Hippocampal formation (tissue), 2 donors: ENCODE measurements around the gene FNBP1.
A peak's percentile ranks its signal among the peaks of the same experiment; 100 is the strongest.
"Not testable (repeated sequence)": the region's sequence is repeated elsewhere in the genome, so short reads cannot be mapped to it uniquely, and the experiment has no call there.

Experiments used
- DNase-seq, 2 donors: peaks; one replicate each; lab custom pipeline; 2025; lab: John Stamatoyannopoulos, UW

The FNBP1 gene

DNA sequence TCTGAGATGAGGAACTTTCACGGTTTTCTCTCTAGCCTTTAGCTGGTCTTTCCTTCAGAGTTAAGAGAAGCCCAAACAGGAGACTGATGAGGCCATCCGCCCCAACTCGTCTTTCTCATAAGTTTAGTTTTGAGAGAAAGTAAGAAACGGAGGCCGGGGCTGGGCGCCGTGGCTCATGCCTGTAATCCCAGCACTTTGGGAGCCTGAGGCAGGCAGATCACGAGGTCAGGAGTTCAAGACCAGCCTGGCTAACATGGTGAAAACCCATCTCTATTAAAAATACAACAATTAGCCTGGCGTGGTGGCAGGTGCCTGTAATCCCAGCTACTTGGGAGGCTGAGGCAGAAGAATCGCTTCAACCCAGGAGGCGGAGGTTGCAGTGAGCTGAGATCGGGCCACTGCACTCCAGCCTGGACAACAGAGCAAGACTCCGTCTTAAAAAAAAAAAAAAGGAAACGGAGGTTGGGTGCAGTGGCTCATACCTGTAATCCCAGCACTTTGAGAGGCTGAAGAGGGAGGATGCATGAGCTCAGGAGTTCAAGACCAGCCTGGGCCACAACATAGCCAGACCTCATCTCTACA is 152.2 kb downstream of the FNBP1 start:
- DNase-seq: not testable (repeated sequence)

GRCh38 chr9:129889941-129890717 is 152.9 kb downstream of the FNBP1 start:
- peak in 1 of 2 donors; percentile 20 for DNase-seq

- DNase-seq: no peak
Measured at GRCh38 chr9:129889122-129889940, 153.7 kb downstream of the FNBP1 start.

DNA sequence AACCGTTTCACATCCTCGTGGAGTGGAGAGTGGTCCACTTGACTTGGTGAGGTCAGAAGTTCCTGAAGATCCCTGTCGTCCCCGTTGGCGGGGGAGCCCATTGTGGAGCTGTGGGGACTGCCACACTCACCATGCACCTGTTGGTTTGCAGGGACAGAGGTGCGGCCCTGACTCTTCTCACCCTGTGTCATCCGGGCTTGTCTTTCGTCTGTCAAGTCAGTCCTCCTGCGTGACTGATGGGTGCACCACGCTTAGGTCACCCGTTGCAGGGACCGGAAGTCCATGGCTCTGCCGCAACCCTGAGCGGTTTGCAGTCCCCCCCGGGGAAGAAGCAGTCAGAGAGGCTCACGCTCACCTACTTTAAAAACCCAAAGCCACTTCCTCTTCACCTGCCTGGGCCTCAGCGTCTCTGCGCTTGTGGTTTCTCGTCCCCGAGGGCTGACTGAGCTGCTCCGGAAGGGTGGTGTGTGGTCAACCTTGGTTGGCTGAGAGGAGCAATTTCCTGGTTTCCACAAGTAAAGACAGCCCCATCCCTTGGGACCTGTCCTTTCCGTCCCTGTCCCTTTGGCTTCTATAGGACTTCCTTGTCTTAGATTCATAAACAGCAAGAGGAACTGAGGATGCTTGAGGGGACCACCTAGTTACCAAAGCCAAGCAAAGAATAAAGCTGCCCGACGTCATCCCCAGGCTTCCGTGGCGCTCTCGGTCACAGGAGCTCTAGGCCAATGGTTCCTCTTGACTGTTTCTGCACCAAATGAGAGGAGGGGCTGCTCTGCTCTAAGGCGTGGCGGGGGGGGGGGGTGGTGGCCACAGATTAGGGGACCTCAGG is 154.5 kb downstream of the FNBP1 start:
- DNase-seq: no peak

DNA sequence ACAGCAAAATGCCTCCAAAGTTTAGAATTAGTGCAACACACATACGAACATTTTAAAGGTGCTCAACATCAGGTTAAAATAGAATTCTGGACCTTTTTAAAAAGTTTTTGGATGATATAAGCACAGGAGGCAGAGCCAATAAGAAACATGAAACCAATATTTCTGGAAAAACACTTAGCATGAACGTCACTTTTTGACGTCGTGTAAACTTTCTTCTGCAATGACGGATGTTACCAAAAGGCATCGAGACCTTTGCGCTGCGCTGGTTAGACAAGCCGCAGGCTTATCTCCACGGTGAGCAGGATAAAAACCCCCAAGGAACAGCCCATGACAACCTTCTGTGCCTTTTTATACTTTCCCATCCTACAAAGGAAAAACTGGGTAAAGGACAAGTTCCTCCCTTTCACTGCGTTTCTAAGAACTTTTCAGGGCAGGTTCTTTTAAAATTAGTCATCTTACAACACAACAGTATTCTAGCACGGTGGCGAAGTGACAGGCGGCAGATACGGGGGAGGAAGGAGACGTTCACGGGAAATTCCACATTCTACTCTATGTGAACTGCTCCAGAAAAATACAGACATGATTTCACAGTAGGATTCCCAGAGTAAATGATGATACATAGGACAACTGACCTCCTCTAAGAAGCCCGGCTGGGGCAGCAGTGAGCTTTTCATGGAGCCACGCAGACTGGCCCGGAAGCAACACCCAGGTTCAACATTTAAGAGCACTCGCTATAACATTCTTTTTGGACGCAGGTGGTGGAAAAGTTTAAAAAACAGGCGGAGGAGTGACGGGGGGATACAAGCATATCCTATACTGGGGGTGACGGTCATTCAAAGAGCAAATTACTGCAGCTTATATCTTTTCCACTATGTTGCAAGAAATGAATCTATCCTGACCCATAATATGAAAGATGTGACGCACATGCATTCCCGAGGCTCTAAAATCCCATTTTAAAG is 155.4 kb downstream of the FNBP1 start:
- DNase-seq: no peak

DNA sequence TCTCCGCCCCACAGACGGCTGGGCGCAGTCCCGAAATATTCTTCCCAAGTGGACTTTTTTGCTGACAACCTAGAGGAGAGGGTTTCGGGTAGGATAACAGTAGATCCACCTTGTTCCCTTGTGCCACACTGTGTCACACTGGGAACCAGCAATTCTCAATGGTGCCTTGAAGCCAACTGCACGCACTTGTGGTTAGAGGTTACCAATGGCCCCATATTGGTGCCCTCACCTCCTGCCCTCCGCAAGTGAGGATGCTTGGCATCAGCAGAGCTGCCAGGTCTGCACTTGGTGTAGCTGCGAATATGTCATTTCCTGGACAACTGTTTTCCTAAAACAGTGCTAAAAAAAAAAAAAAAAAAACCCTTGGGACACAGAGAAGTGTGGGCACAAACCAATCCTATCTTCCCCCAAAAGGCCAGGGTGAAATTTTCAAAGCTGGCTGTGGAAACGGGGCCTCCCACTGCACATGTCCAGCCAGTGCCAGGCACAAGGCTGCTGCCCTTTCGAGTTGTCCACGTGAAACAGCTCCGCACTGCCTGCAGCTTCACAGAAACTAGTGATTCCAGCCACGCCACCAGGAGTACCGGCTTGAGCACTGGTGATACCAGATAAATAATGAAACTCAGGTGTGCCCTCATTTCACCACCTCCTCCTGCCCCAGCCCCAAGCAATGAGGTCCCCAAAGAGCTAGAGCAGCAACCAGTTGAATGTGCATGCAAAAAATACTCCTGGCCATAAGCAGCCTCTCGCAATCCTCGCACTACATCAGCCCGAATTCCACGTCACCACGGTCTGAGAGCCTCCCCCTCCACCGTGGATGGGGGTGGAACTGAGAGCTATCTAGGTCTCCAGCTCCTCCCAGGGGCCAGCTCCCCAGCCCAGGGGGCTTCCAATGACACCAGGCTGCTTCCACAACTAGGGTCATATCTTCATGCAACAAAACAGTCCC is 156.5 kb downstream of the FNBP1 start:
- peak in 1 of 2 donors; percentile 34 for DNase-seq

GRCh38 chr9:129885670-129886106 is 157.3 kb downstream of the FNBP1 start:
- peak; percentile 74 to 87 for DNase-seq

- no peak for DNase-seq
Measured at GRCh38 chr9:129885018-129885669, 157.8 kb downstream of the FNBP1 start.

GRCh38 chr9:129884220-129885017 is 158.6 kb downstream of the FNBP1 start:
- peak; percentile 63 to 68 for DNase-seq

DNA sequence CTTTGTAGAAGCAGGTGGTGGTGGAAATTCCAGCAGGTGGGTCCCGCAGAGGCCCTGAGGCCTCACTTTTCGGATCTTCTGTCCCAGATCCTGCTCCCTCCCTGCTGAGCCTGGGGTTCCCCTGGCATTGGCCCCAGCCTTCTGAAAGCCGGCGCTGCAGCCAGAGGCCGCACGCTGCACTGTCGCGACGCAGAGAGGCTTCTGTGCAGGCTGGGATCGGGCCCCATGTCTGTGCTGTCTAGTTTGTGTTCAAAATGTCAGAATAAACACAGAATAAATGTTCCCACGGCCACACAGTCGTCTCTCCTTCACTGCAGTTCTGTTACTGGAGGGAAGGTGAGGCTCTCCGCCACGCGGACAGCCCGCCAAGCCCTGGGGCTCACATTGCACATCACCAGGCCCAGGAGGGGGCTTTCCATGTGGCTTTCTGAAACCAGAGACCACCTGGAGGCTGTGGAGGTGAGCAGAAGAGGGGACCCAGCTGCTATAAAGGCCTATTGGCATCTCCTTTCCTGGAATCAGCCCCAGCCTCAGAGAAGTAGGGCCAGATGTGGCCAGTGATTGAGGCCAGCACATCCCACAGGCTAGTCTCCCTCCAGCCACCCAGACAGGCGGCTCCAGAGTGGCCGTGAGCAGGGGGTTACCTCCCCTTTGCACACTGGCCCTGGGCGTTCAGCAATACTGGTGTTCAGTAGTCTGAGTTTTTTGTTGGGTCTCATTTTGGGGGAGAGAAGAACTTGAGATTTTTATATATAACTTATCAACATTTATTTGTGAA is 161.3 kb downstream of the FNBP1 start:
- no peak for DNase-seq

DNA sequence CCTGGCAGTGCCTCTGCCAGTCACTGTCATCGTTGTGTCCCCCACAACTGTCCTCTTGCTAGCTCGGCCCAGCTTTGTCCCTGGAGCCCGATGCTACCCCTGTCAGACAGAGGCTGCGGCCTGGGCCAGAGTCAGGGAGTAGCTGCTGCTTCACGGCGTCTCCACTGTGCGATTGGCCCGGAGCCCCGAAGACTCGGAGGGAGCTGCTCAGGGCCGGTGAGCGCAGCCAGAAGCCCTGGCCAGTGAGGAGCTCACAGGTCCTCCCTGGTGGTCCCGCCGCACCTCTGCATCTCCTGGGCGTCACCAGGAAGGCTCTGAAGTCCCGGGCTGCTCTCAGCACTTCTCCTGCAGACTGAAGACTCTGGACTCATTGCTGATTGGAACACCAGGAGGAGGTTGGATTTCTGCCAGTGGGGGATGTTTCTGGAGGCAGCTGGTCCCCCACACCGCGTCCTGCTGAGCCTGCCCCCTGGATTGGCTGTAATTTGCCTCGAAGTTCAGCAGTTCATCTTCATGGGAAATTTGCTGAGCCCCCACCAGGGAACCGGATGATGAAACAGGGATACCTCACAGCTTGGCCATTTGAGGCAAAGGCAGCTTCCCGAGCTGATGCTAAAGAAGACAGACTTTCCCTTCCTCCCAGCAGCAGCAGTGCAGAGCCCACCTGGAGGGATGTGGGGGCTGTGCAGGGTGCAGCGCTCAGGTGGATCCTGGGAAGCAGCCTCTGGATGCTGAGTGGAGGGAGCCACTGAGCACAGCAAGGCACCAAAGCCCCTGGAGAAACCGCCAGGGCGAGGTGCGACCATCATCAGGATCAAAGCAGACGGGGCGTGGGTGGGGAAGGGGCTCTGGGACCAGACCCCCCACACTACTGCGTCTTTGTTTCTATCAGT is 162.1 kb downstream of the FNBP1 start:
- no peak for DNase-seq

- no peak for DNase-seq
Measured at GRCh38 chr9:129879991-129880653, 162.9 kb downstream of the FNBP1 start.

DNA sequence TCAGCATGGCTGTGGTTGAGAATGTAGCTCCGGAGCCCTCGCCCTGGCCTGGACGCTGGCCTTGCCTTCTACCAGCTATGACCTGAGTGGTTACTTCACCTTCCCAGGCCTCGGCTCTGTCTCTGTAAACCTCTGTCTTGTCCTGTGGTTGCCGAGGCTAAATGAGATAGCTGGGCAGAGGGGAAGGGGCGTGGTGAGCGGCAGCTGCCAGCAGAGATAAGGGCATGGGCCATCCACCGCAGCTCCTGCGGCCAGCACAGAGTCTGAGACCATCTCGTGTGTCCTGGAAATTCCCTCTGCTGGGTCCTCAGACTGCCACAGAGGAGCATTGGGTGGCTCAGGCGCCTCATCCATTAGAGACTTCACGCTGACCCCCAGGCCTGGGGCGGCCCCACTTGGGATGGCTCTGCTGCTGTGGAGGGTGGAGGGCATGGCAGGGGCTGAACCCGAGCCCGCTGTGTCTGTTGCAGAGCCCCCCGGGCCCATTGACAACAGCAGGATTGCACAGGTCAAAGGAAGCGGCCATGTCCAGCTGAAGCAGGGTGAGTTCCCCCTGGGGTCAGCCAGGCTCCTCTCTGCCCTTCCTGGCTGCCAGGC is 163.8 kb downstream of the FNBP1 start:
- no peak for DNase-seq

DNA sequence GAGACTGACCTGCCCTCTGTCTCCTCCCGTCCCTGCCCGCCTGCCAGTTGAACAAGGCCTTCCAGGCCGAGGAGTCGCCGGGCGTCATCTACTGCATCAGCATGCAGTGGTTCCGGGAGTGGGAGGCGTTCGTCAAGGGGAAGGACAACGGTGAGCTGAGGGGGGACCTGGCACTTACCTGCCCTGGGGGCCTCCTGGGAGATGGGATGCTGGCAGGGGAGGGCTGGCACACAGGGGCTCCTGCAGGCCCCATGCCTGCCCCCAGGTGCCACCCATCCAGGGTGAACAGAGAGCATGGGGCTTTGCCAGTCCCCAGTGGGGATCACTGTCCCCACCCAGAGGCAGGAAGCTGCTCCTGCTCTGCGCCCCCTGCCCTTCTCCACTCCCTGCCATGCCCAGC is 164.7 kb downstream of the FNBP1 start:
- DNase-seq: no peak

- no peak for DNase-seq
Measured at GRCh38 chr9:129876815-129877214, 166.2 kb downstream of the FNBP1 start.
